SK-N-MC (cell line): Measurements from ENCODE around the gene LRFN5.

Experiments
- DNase-seq: peaks from one replicate; pipeline ENCODE4 v3.0.0-alpha.2; 2011; ENCODE audit warnings: low read depth, low spot score
- H3K27ac ChIP-seq: fragments of 200-600 bp; sonication (generic); 2 replicates; pipeline ENCODE4 v1.5.1; 2016; ENCODE audit warnings: mixed run types
- H3K36me3 ChIP-seq: fragments of 200-600 bp; sonication (generic); 2 replicates; pipeline ENCODE4 v1.6.1; 2017; ENCODE audit warnings: antibody characterized with exemption, low read length, mixed read lengths; ENCODE audit not compliant: insufficient read depth
- H3K4me3 ChIP-seq: fragments of 200-600 bp; sonication (generic); 2 replicates; pipeline ENCODE4 v1.5.1; 2016
- H3K9ac ChIP-seq: fragments of 200-600 bp; sonication (generic); 2 replicates; pipeline ENCODE4 v1.8.0; 2017; ENCODE audit warnings: mixed run types, mixed read lengths; ENCODE audit not compliant: insufficient read length
- H3K9me3 ChIP-seq: fragments of 200-600 bp; sonication (generic); 2 replicates; pipeline ENCODE4 v1.6.1; 2017; ENCODE audit warnings: low read depth, mild to moderate bottlenecking, antibody characterized with exemption, low read length, moderate library complexity, mixed read lengths
- EZH2 ChIP-seq: fragments of 200-600 bp; sonication (generic); IDR thresholded peaks from one replicate; pipeline ENCODE4 v1.6.1; 2017; ENCODE audit warnings: antibody characterized with exemption
- FOXP2 ChIP-seq: optimal IDR thresholded peaks from 2 replicates; pipeline ENCODE3; 2011; ENCODE audit warnings: mild to moderate bottlenecking, moderate library complexity; ENCODE audit not compliant: insufficient read depth; ENCODE audit errors: extremely low read length, control extremely low read depth
- POLR2AphosphoS5 ChIP-seq: IDR thresholded peaks from 2 replicates; pipeline ENCODE4 v1.6.1; 2012; ENCODE audit warnings: mild to moderate bottlenecking, low read depth, low read length, borderline replicate concordance

Gene LRFN5

GRCh38 chr14:41817626-41818025 is 210.9 kb downstream of the LRFN5 start:
- H3K36me3 ChIP-seq, result no peaks in the 10 kb centered on the region
- no peaks in the 10 kb centered on the region; the same call in 1 of the 2 replicates for H3K9me3 ChIP-seq
- peak; percentile 86 for DNase-seq
- no peak overlapping the region for H3K9ac ChIP-seq
- H3K4me3 ChIP-seq, result no peak overlapping the region
- TF ChIP-seq EZH2 (no peak), FOXP2 (peak; percentile 27)
- peak overlapping the region; percentile 40; the same call in 1 of the 2 replicates for H3K27ac ChIP-seq

- TF ChIP-seq EZH2 (no peak), FOXP2 (no peak), POLR2AphosphoS5 (no peak)
- Histone ChIP-seq H3K36me3 (peaks cover 3% of the 10 kb centered on the region; the same call in 1 of the 2 replicates), H3K9ac (no peak overlapping the region), H3K4me3 (no peak overlapping the region), H3K9me3 (peaks cover 5% of the 10 kb centered on the region; the same call in 1 of the 2 replicates), H3K27ac (no peak overlapping the region)
- DNase-seq, result no peak
Observed at GRCh38 chr14:41824441-41824840, 217.8 kb downstream of the LRFN5 start.

- TF ChIP-seq POLR2AphosphoS5, result no peak
- no peak for TF ChIP-seq FOXP2
- TF ChIP-seq EZH2, result no peak
- Histone ChIP-seq H3K4me3 (no peak overlapping the region), H3K9ac (no peak overlapping the region), H3K27ac (no peak overlapping the region), H3K9me3 (peaks cover 5% of the 10 kb centered on the region; the same call in 1 of the 2 replicates), H3K36me3 (peaks cover 3% of the 10 kb centered on the region; the same call in 1 of the 2 replicates)
- no peak for DNase-seq
Observed at GRCh38 chr14:41825622-41826021, 218.9 kb downstream of the LRFN5 start.

- H3K27ac ChIP-seq, result no peak overlapping the region; the same call in 1 of the 2 replicates
Observed at GRCh38 chr14:41830714-41831406, 224.2 kb downstream of the LRFN5 start.

GRCh38 chr14:41839661-41840060 is 233.0 kb downstream of the LRFN5 start:
- H3K9me3 ChIP-seq, result no peaks in the 10 kb centered on the region
- no peaks in the 10 kb centered on the region for H3K36me3 ChIP-seq
- DNase-seq, result no peak
- no peak overlapping the region for H3K4me3 ChIP-seq
- no peak overlapping the region for H3K9ac ChIP-seq
- TF ChIP-seq POLR2AphosphoS5 (no peak), EZH2 (no peak), FOXP2 (no peak)
- no peak overlapping the region for H3K27ac ChIP-seq

More at GRCh38 chr14:41830714-41831406, 224.2 kb downstream of the LRFN5 start:
- no peaks in the 10 kb centered on the region for H3K36me3 ChIP-seq
- DNase-seq, result no peak
- TF ChIP-seq POLR2AphosphoS5 (no peak), FOXP2 (no peak), EZH2 (no peak)
- H3K9me3 ChIP-seq, result no peaks in the 10 kb centered on the region
- H3K9ac ChIP-seq, result peak overlapping the region; percentile 8
- H3K4me3 ChIP-seq, result no peak overlapping the region

GRCh38 chr14:41859336-41859735 is 252.7 kb downstream of the LRFN5 start:
- Histone ChIP-seq H3K4me3 (no peak overlapping the region), H3K9ac (no peak overlapping the region), H3K9me3 (peaks cover 3% of the 10 kb centered on the region; the same call in 1 of the 2 replicates), H3K27ac (no peak overlapping the region), H3K36me3 (no peaks in the 10 kb centered on the region)
- DNase-seq, result no peak
- TF ChIP-seq EZH2 (no peak), POLR2AphosphoS5 (no peak), FOXP2 (no peak)

GRCh38 chr14:41860586-41860985 is 253.9 kb downstream of the LRFN5 start:
- no peak for TF ChIP-seq POLR2AphosphoS5
- TF ChIP-seq EZH2, result no peak
- TF ChIP-seq FOXP2, result no peak
- Histone ChIP-seq H3K9me3 (peaks cover 3% of the 10 kb centered on the region; the same call in 1 of the 2 replicates), H3K36me3 (no peaks in the 10 kb centered on the region), H3K9ac (no peak overlapping the region), H3K4me3 (peak overlapping the region; percentile 32), H3K27ac (peak overlapping the region; percentile 19; the same call in 1 of the 2 replicates)
- DNase-seq, result no peak

- no peaks in the 10 kb centered on the region; the same call in 1 of the 2 replicates for H3K36me3 ChIP-seq
- H3K9me3 ChIP-seq, result peaks cover 3% of the 10 kb centered on the region; the same call in 1 of the 2 replicates
- H3K4me3 ChIP-seq, result no peak overlapping the region
- TF ChIP-seq EZH2, result no peak
- no peak for TF ChIP-seq FOXP2
- TF ChIP-seq POLR2AphosphoS5, result no peak
- no peak overlapping the region for H3K9ac ChIP-seq
- no peak overlapping the region for H3K27ac ChIP-seq
- no peak for DNase-seq
Observed at GRCh38 chr14:41865894-41866293, 259.2 kb downstream of the LRFN5 start.

- H3K27ac ChIP-seq, result peak overlapping the region; percentile 82
- H3K9me3 ChIP-seq, result no peaks in the 10 kb centered on the region
- H3K4me3 ChIP-seq, result peak overlapping the region; percentile 27; the same call in 1 of the 2 replicates
- no peak for TF ChIP-seq EZH2
- TF ChIP-seq FOXP2, result no peak
- no peak for TF ChIP-seq POLR2AphosphoS5
- no peak overlapping the region for H3K9ac ChIP-seq
- DNase-seq, result no peak
- no peaks in the 10 kb centered on the region; the same call in 1 of the 2 replicates for H3K36me3 ChIP-seq
Observed at GRCh38 chr14:41868396-41868795, 261.7 kb downstream of the LRFN5 start.
